GM12872 (cell line): Measurements from ENCODE around the gene MYO1F.

Source experiments
- TF ChIP-seq, protein P1 (sequence below): IDR thresholded peaks from 3 replicates; pipeline ENCODE4 v1.5.1; 2011; ENCODE audit warnings: low read depth, mild to moderate bottlenecking, low read length, moderate library complexity; ENCODE audit not compliant: insufficient read depth

Gene MYO1F

DNA sequence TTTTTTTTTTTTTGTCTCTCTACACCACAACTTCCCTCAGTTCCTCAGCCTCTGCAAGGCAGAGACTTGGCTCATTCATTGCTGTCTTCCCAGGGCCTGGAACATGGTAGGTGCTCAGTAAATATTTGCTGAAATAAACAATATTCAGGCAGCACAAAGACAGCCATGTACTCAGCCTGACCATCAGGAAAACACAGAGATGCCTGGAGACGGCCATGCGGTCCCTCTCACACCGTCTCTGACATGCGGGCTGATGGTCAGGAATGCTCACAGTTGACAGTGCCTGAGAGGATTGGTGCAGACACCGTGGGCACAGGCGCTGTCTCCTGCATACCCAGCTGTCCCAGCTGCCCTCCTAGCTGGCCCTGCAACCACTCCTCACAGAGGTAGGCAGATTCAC is 75.7 kb downstream of the MYO1F start:
- TF ChIP-seq, protein P1, sequence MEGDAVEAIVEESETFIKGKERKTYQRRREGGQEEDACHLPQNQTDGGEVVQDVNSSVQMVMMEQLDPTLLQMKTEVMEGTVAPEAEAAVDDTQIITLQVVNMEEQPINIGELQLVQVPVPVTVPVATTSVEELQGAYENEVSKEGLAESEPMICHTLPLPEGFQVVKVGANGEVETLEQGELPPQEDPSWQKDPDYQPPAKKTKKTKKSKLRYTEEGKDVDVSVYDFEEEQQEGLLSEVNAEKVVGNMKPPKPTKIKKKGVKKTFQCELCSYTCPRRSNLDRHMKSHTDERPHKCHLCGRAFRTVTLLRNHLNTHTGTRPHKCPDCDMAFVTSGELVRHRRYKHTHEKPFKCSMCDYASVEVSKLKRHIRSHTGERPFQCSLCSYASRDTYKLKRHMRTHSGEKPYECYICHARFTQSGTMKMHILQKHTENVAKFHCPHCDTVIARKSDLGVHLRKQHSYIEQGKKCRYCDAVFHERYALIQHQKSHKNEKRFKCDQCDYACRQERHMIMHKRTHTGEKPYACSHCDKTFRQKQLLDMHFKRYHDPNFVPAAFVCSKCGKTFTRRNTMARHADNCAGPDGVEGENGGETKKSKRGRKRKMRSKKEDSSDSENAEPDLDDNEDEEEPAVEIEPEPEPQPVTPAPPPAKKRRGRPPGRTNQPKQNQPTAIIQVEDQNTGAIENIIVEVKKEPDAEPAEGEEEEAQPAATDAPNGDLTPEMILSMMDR: no peak

DNA sequence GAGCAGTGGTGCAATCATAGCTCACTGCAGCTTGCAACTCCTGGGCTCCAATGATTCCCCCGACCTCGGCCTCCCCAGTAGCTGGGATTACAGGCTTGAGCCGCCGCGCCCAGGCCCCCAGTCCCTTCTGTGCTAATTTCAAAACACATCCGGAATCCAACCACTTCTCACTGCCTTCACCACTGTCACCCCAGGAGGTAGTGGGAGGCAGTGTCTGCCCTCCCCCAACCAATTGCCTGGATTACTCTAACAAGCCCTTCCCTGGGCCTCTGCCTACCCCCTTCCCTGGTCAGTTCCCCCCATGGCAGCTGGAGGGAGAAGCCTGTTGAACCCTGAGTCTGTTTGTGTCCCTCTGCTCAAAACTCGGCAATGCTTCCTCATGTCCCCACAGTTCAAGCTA is 77.1 kb downstream of the MYO1F start:
- TF ChIP-seq, protein P1: no peak

DNA sequence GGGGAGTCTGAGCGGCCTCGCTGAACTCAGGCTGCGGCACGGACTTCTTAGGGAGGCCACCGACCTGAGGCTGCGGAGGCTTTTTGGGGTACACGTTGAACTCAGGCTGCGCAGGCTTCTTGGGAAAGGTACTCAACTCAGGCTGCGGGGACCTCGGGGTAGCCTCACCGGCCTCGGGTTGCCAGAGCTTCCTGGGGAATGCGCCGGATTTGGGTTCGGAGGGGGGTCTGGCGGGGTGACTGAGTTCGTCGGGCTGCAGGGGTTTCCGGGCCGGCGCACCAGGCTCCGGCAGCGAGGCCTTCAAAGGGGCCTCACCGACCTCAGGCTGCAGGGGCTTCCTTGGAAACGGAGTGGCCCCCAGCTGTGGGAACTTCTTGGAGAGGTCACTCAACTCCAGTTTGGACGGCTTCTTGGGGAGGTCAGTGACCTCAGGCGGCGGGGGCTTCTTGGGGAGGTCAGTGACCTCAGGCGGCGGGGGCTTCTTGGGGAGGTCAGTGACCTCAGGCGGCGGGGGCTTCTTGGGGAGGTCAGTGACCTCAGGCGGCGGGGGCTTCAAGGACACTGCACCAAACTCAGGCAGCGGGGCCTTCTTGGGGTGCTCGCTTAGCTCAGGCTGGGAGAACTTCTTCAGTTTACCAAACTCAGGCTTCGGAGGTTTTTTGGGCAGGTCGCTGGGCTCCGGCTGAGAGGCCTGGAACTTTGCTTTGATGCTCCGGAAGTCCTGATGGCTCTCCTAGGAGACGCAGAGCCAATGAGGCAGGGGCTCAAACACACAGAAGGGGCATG is 78.0 kb downstream of the MYO1F start:
- TF ChIP-seq, protein P1: no peak

DNA sequence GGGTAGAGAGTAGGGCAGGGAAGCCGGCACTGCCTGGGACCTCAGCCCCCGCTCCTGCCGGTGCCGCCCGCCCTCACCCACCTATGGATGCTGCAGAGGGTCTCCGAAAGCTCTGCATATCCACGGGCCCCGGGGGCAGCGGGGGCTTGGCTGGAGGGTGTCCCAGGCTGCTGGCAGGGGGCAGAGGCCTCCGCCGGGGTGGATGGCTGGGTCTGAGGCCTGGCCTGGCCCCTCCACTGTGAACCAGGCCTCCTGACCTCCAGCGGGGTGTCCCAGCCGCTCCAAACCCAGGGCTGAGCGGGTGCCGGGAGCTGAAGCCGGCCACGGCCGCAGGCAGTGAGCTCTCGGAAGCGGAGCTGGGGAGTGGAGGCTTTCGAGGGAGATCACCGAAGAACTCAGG is 78.9 kb downstream of the MYO1F start:
- TF ChIP-seq, protein P1: no peak

DNA sequence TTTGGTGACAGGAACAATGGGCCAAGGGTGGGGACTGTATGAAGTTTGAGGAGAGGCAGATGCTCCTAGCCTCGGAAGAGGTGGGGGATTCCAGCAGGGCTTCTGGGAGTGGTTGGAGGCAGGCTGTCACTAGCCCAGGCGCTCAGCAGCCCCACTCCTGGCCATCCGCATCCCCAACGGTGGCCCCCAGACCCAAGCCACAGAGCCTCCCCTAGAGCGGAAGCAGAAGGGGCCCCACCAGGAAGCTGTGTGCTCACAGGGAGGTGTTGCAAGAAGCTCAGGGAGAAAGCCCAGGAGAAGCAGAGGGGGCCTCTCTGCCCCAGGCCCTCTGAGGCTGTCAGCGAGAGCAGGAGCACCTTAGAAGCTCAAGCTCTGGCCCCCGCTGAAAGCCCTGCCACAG is 83.1 kb downstream of the MYO1F start:
- TF ChIP-seq, protein P1: no peak

DNA sequence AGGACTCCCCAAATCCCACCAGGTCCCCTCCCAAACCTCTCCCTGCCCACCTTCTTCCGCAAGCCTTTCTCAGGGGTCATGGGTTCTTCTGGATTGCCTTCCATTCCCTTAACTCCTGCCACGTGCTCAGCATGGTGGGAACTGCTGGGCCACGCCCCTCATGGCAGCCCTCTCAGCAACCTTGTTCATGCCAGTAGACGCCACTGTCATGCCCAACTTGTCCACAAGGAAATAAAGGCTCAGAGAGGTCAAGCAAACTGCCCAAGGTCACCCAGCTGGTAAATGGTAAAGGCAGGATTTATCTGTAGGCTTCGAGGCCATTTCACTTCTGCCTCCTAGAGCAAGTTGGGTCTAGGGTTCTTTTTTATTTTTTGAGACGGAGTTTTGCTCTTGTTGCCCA is 85.7 kb downstream of the MYO1F start:
- TF ChIP-seq, protein P1: 0 out of 3 replicates have a peak, but pooled peaks have one; percentile 16

DNA sequence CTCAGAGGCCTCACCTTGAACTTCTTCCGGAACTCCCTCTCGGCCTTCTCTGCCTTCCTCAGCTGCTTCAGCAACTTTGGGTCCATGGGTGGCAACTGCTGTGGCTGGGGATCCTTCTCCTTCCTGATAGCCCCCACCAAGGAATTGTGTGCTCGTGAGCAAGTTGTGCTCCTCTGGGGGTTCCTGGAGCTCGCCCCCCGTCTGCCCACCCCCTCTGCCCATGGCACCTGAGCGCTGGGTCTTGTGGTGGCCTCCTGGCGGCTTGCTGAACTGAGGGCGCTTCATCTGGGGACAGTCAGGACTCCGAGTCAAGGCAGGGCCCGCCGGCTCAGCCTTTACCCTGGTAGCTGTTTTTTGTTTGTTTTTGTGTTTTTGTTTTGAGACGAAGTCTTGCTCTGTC is 86.4 kb downstream of the MYO1F start:
- TF ChIP-seq, protein P1: no peak
